ENCODE data around the gene BTG2.
"Not testable (repeated sequence)": the region's sequence is repeated elsewhere in the genome, so short reads cannot be mapped to it uniquely, and the experiment has no call there.

Gene BTG2

GRCh38 chr1:203291201-203292096 is 13.9 kb upstream of the BTG2 start:
- DNase-seq (ENCODE audit: low read depth, low spot score) = no peak

- DNase-seq (ENCODE audit: low read depth, low spot score) = no peak
Observed at GRCh38 chr1:203295796-203296195, 9.5 kb upstream of the BTG2 start.

GRCh38 chr1:203296460-203297073 is 8.8 kb upstream of the BTG2 start:
- DNase-seq (ENCODE audit: low read depth, low spot score) = no peak

- no peak for DNase-seq (ENCODE audit: low read depth, low spot score)
Observed at GRCh38 chr1:203299169-203299568, 6.2 kb upstream of the BTG2 start.

- not testable (repeated sequence) for DNase-seq (ENCODE audit: low read depth, low spot score)
Observed at GRCh38 chr1:203299719-203300429, 5.4 kb upstream of the BTG2 start.

GRCh38 chr1:203300441-203301330 is 4.6 kb upstream of the BTG2 start:
- DNase-seq (ENCODE audit: low read depth, low spot score) = no peak

- DNase-seq (ENCODE audit: low read depth, low spot score) = no peak
Observed at GRCh38 chr1:203301331-203301668, 4.0 kb upstream of the BTG2 start.

GRCh38 chr1:203302456-203302855 is 2.9 kb upstream of the BTG2 start:
- DNase-seq (ENCODE audit: low read depth, low spot score) = no peak

- no peak for DNase-seq (ENCODE audit: low read depth, low spot score)
Observed at GRCh38 chr1:203302894-203303293, 2.4 kb upstream of the BTG2 start.

GRCh38 chr1:203304391-203304918 is 864 bp upstream of the BTG2 start:
- DNase-seq (ENCODE audit: low read depth, low spot score) = no peak

GRCh38 chr1:203305809-203306088 is 430 bp downstream of the BTG2 start:
- DNase-seq (ENCODE audit: low read depth, low spot score) = no peak

- DNase-seq (ENCODE audit: low read depth, low spot score) = no peak
Observed at GRCh38 chr1:203306089-203306964, 1.0 kb downstream of the BTG2 start.

GRCh38 chr1:203306965-203307541 is 1.7 kb downstream of the BTG2 start:
- DNase-seq (ENCODE audit: low read depth, low spot score) = no peak

- DNase-seq (ENCODE audit: low read depth, low spot score) = no peak
Observed at GRCh38 chr1:203307641-203308126, 2.4 kb downstream of the BTG2 start.

- no peak for DNase-seq (ENCODE audit: low read depth, low spot score)
Observed at GRCh38 chr1:203308328-203308922, 3.1 kb downstream of the BTG2 start.

GRCh38 chr1:203308923-203309331 is 3.6 kb downstream of the BTG2 start:
- DNase-seq (ENCODE audit: low read depth, low spot score) = no peak

- no peak for DNase-seq (ENCODE audit: low read depth, low spot score)
Observed at GRCh38 chr1:203311368-203312301, 6.3 kb downstream of the BTG2 start.

GRCh38 chr1:203314025-203314759 is 8.9 kb downstream of the BTG2 start:
- DNase-seq (ENCODE audit: low read depth, low spot score) = not testable (repeated sequence)
